GM10847 (cell line): Measurements from ENCODE around the gene POMC.

ENCODE experiments used
- POLR2A ChIP-seq: IDR thresholded peaks from 2 replicates; pipeline ENCODE4 v1.6.1; 2011; ENCODE audit not compliant: insufficient read length; ENCODE audit errors: extremely low read depth

Gene POMC

GRCh38 chr2:25168256-25169072 lies at the start of gene POMC:
POMC (minus strand) TSS chr2:25168580; CDS start chr2:25164772, 3,808 bp downstream.
- no peak for TF ChIP-seq POLR2A

- no peak for TF ChIP-seq POLR2A
Observed at GRCh38 chr2:25218100-25218499, 49.7 kb upstream of the POMC start.

GRCh38 chr2:25215948-25216679 lies 47.7 kb upstream of the POMC start:
- peak; percentile 47 for TF ChIP-seq POLR2A

- no peak for TF ChIP-seq POLR2A
Observed at GRCh38 chr2:25215232-25215631, 46.9 kb upstream of the POMC start.

GRCh38 chr2:25213229-25213628 lies 44.8 kb upstream of the POMC start:
- no peak for TF ChIP-seq POLR2A

- no peak for TF ChIP-seq POLR2A
Observed at GRCh38 chr2:25207078-25207545, 38.7 kb upstream of the POMC start.

GRCh38 chr2:25204190-25204838 lies 35.9 kb upstream of the POMC start:
- TF ChIP-seq POLR2A, result no peak

- TF ChIP-seq POLR2A, result no peak
Observed at GRCh38 chr2:25202275-25202674, 33.9 kb upstream of the POMC start.

GRCh38 chr2:25201794-25202193 lies 33.4 kb upstream of the POMC start:
- no peak for TF ChIP-seq POLR2A

- TF ChIP-seq POLR2A, result no peak
Observed at GRCh38 chr2:25201265-25201664, 32.9 kb upstream of the POMC start.

GRCh38 chr2:25198576-25198975 lies 30.2 kb upstream of the POMC start:
- no peak for TF ChIP-seq POLR2A

GRCh38 chr2:25198209-25198525 lies 29.8 kb upstream of the POMC start:
- TF ChIP-seq POLR2A, result no peak

GRCh38 chr2:25197336-25198208 lies 29.2 kb upstream of the POMC start:
- no peak for TF ChIP-seq POLR2A

GRCh38 chr2:25194576-25195122 lies 26.3 kb upstream of the POMC start:
- no peak for TF ChIP-seq POLR2A

- no peak for TF ChIP-seq POLR2A
Observed at GRCh38 chr2:25190536-25190935, 22.2 kb upstream of the POMC start.

GRCh38 chr2:25188405-25188804 lies 20.0 kb upstream of the POMC start:
- no peak for TF ChIP-seq POLR2A
